Stimulated activated CD4-positive, alpha-beta T cell treated with anti-CD3 and anti-CD28 coated beads, Interleukin-4, amount 100 ng/mL, for 48 hours (primary cell): Measurements from ENCODE around the gene DCTN1.
"Not testable (repeated sequence)": the region's sequence is repeated elsewhere in the genome, so short reads cannot be mapped to it uniquely, and the experiment has no call there.

Experiments
- DNase-seq, 2 donors: peaks; one replicate each; pipeline ENCODE4 v3.0.0-alpha.2; 2020; ENCODE audit warnings: low read depth in 2 of 2

The DCTN1 gene

DNA sequence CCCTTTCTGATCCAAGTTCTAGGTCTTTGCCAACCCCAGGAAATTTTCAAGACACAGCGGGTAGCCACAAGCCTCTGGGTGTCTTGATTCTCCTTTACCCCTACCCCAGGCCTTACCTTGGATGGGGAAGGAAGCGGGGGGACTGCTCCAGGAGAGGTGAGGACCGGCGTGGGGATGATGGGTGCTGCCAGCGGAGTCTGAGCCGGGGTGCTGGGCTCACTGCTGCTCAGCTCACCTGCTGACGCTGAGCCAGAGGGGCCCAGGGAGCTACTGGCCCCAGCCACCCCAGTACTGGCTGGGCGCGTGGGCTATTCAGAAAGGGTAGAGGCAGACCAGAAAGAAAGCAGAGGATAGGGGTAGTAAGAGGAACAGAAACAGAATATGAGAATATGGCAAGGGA, 8.7 kb downstream of the DCTN1 start:
- DNase-seq: no peak

DNA sequence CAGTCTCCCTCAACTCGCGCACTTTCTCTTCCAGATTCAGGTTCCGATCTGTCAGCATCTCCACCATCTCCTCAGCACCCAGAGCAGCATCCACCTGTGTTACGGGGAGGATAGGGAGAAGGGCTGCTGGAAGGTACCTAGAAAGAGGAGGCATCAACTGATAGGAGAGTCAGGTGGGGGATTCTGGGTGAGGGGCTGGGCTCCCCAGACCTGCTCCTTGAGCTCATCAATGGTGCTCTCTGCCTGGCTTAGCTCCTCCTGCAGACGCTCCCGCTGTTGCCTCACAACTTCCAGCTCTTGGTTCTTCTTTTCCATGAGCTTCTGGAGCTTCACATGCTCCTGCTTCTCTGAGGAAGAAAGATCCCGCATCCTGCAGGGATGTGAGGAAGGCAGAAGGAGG, 10.1 kb downstream of the DCTN1 start:
- DNase-seq: no peak

DNA sequence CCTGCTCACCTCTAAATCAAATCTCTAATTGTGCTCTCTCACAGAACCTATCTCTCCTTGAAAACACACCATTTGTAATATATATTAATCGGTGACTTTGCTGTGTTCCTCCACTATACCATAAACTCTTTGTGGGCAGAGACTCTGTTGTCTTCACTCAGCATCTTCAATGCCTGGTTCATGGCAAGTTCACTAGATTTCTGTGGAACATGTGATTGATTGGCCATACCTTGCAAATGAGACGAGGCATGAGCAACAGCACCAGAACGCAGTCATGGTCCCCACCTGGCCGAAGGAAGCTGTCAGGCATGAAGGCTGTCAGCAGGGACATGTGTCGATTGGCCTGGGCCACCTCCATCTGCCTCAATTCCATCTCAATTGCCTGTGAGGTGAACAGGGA, 11.6 kb downstream of the DCTN1 start:
- DNase-seq: no peak

DNA sequence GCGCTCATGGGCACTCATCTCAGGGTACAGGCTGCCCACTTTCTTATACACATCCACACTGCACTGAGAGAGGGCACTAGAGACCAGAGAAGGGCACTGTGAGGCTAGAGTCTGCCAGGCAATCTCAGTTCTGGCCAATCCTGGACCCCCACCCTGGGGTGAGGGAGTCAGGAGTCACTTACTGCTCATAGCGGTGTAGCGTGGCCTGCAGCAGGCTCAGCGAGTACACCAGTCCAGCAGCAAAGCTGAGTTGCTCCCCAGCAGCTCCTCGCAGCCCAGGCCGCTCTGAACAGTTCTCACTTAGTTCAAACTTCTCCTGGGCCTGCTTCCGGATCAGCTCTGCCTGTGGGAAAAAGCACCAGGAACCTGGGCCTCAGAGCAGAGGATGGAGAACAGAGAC, 12.3 kb downstream of the DCTN1 start:
- DNase-seq: no peak

DNA sequence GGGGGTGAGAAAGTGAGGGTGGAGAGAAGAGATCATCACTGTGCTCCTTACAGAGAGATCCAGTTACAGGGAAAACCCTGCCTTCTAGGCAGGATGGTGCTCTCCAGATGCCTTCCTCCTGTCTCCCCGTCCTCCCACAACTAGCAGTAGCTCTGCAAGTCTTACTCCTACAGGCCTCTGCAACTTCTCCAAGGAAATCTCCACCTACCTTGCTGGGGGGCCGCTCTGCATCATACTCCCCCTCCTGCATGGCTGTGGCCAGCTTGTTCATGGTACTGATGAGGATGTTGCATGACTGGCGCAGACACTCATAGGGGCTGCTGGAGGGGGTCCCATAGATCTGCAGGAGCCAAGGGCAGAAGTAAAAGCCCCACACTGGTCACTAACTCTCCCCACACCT, 14.1 kb downstream of the DCTN1 start:
- no peak for DNase-seq

DNA sequence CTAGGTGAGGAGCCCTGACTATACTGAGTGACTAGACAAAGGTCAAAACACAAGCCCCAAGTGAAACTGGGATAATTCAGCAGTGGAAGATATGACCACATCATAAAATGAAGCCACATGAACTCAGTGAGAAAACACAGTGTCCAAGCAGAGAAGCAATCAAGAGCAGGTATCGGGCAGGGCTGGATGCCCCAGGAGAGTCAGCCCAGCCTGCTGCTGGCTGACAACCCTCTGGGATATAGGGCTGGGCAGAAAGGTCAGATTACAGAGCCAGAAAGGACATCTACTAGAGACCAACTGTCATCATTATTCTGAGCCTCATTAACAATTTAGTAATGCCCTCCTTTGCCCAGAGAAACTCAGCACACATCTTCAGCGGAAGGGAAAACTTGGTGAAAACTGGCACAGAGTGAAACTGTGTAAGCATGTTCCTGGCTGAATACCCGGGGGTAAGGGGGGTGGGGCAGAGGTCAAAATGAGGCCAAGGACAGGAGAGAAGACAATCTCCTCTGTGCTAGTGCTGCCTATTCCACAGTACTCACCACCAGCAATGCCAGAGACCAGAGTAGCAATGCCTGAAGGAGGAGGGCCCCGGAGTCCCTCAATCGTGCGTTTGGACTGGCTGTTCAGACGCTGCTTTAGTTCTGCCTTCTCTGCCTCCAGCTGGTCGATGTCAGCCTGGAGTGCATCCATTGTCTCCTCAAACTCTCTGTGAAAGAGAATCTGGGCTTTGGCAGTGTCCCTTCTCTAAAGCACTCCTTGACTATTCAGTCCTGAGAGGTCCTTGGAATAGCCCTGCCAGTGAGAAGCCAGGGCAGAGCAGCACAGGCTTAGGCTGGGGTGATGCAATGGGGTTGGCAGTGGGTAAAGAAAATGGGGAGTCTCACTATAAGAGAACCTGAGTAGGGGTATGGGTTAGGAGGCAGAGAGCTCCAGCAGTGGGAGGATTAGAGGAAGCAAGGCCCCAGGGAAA, 15.3 kb downstream of the DCTN1 start:
- no peak for DNase-seq

DNA sequence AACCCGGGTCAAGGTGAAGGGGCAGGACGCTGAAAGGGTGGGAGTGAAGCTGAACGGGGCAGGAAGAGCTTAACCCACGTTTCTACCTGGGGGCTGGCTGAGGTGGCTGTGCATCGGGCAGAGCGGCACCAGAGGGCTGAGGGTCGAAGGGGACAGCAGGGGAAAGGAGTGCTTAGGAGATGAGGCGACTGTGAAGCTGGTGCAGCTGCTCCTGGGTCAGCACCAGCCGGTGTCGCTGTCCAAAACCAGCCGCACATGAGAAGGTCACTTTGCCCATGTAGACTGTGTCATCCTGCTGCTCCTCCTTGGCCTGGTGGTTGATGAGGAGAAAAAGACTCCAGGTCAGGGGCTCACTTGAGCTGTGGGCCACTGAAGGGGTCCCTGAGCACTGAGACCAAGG, 18.8 kb downstream of the DCTN1 start:
- DNase-seq: no peak

DNA sequence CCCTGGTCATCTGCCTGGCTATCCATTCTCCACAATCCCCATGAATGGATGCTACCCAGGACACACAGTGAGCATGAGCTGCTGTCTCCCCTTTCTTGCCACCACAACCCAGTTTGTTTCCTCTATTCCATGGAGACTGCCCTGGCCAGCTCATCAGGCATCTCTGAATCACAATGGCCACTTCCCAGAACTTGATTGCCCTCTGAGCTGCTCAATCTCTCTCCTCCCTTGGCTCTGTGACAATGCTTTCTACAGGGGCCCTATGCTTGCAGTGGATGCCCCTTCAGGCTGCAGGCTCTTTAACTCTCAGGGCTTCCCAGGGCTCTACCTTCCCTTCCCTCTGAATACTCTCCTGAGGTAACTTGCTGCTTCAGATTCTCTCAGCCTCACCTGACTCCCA, 22.5 kb downstream of the DCTN1 start:
- DNase-seq: no peak

DNA sequence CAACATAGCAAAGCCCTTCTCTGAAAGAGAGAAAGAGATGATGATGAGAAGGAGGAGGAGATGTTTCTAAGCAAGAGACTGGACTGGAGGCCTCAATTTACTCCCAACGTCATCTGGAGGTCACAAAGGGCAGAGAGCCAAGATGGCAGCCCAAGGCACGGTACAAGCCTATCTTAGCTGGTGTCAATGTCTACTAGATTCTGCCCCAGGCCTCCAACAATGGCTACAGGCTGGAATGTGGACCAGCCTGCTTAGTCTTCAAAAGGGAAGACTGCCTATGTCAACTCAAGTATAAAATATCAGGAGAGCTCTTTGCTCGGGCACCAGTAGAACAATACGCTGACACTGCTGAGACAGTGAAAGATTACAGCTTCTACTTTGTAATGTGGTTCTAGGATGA, 30.2 kb downstream of the DCTN1 start:
- no peak for DNase-seq

DNA sequence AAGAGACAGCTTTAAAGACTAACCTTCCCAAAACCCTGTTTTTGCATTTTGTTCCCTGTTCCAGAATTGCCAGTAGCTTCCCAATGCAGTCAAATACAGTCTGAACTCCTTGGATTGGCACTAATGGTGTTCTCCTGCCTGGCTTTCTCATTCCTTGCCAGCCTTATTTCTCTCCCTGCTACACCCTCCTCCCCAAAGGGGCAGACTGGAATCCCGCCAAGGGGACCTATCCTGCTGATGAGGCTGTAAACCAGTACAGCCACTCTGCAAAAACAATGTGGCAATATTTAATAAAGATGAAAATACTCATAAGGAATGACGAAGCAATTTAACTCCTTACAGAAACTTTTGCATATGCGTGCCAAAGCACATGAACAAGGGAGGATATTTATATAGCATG, 32.4 kb downstream of the DCTN1 start:
- DNase-seq: no peak

DNA sequence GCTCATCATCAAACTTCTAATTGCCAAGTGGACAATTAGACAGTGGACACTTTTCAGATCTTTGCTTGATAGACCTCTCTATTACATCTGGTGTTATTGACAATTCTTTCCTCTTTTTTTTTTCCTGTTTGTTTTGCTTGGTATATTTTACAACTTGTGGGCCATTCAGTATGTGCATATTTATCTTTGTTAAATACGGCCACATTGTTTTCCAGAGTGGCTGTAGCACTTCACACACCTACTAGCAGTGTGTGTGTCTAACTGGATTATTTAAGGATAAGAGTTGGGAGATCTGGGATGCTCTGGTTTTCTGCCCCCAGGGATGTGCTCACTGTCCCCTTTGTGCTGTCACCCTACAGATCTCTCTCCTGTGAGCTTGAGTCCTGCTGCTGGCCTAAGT, 32.8 kb downstream of the DCTN1 start:
- DNase-seq: no peak

DNA sequence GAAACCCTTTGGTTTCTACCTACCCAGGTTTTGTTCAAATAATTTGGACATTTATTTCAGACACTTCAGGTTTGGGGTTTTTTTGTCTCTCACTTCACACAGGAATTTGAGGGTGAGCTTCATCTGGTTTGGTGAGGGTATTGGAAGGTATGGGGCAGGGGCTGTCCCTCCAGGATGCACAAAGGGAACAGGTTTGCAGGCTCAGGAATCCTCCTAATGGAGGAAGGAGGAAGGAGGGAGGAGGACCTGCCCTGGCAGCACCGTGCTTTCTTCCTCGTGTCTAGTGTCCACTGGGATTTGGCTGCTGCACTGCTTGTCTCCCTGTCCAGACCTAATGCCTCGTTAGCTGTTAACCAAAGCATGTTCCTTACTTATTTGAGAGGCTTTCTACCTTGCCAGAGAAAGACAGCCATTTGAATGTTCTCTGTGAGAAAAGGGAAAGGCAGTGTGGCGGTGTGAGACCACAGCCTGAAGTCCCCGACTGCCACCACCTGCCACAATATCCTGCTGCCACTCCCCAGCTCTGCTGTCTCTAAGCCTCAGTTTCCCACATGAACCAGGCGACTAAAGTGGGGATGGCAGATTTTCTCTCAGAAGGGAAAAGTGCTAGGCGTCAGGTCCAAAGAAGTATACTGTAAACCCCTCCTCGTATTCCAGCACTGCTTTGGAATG, 34.7 kb downstream of the DCTN1 start:
- DNase-seq: no peak

DNA sequence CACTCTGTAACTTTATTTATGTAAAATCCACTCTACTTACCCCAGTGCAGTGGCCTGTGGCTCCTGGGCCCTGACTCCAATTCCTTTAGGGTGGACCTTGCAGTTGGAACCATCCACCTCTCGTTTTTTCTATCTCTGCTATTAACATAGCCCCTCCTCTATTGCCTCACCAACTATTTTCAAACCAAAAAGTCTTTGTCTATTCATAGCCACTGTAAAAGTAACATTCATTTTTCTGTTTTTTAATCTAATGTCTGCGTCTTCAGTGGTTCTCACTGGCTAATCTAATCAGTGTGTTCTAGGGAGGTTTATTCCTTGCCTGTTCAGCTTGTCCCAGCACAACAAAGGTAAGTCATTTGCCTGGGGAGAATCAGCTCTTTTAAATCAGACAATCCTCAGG, 36.8 kb downstream of the DCTN1 start, which contains the start of gene SLC4A5:
Gene SLC4A5, minus strand, starts transcription at position 101 of the 400 bp plus-strand sequence. CDS start 28,393 bp downstream, outside the sequence.
- DNase-seq: no peak

DNA sequence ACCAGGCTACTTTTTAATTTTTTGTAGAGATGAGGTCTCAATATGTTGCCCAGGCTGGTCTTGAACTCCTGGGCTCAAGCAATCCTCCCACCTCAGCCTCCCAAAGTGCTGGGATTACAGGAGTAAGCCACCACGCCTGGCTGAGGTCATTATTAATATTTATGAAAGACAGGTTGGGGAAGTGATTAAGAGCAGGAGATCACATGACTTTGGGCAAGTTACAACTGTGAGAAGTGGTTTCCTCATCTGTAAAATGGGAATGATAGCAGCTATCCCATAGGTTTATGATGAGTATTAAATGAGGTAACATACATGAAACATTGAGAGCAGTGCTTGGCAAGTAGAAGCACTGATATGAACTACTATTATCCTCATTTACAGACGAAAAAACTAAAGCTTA, 43.9 kb downstream of the DCTN1 start:
- DNase-seq: not testable (repeated sequence)

DNA sequence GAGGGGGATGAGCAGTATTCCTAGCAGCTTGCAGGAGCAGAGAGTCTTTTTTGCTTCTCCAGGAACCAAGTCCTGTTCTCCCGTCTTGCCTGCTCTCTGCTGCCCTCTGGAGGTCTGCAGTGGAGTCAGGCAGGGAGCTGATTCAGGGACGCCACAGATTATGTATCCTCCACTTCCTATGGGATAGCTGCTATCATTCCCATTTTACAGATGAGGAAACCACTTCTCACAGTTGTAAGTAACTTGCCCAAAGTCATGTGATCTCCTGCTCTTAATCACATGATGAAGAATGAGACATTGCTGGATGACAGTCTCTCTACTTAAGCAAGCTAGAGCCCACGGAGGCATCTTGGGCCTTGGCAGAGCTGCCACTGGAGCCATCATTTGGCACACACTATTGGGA, 45.2 kb downstream of the DCTN1 start:
- DNase-seq: peak; percentile 64 to 77

DNA sequence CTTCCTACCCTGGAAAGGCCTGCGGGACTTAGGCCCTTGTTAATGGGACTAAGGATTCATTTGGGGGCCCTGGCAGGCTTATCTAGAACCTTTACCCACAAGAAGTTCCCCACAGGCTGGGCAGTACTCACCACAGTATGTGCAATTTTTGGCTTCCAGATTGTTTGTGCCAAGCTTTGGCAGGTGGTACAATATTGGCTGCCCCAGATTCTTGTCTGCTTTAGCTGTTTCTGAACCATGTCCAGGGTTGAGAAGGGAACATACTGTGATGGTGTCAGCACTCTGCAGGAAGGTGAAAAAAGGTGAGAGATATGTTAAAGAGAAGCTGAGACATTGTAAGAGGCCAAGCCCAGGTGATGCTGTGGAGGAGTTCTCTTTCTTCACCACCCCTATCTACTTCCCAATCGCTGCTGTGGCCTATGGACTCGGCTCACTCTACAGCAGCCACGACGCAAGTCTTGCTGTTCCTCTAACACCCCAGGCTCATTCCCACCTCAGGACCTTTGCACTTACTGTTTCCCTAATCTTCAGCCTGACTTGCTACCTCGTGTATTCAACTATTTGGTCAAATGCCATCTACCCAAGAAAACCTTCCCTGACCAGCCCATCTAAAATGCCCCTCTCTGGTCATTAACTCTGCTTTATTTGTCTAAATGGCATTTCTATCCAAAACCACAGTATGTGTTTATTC, 46.1 kb downstream of the DCTN1 start:
- no peak for DNase-seq

DNA sequence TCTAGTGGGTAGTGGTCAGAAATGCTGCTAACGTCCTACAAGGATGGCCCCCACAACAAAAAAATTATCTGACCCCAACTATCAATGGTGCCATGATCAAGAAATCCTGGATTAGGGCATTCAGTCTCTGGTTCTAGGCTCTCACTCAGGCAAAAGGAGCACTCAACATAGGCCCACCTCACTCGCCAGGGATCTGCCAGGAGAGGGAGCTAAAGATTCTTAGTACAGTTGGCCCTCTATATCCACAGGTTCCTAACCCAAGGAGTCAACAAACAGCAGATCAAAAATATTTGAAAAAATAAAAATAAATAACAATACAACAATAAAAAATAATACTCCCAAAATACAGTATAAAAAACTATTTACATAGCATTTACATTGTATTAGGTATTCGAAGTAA, 46.9 kb downstream of the DCTN1 start:
- no peak for DNase-seq

DNA sequence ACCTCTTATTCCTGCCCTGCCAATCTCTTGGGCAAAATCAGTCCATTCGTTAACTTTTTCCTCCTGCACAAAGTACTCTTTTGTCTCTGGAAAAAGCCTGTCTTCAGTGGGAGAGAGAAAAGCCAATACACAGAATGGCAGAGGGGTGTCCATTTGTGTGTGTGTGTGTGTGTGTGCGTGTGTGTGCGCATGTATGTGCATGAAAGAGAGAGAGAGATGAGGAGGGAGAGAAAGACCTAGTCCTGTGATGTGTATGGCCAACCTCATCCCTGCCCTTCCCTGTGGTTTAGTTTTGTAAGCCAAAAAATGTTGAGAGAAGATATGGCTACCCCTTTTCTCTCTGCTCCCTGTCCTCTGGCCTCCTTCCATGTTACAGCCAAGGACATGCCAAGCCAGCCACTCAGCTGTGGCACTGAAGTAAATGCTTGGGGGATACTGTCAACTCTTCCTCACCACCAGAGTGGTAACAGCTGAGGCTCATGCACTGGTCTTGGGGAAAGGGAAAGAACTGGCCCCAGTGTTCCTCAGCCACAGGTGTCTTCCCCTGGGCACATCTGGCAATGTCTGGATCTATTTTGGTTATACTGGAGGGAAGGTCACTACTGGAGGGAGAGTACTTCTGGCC, 47.4 kb downstream of the DCTN1 start:
- no peak for DNase-seq

DNA sequence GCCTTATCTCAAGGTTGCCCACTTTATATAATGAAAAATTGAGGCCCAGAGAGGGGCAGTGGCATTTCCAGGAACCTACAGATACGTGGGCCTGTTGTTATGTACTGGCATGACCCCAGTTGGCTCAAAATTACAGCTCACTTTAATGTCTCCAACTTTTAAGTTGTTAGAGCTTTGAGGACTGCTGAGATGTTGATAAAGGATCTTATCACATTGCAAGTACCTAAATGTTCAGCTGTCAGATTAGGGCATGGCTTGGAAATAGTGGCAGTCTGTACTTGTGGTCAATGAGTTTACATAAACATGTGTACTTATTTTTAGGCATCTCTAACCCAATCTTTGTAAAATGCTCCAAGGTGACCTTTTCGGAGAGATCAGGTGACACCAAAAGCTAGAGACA, 51.5 kb downstream of the DCTN1 start:
- DNase-seq: no peak

DNA sequence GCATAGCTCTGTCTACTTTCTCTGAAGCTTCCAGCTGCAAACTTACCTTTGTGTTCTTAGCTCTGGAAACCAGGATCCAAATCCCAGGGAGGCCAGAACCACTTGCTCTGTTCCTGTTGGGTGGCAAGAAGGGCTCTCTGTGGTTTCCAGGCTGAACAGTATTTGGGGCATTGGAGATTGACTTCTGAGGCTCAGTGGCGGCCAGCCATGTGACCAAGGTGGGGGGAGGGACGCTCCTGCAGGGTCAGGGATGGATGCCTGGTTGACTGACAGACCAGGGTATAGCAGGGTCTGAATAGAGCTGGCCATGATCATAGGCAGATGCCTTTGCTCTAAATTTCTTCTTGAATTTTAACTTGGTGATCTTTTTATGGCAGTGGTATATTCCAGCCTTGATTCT, 52.0 kb downstream of the DCTN1 start:
- no peak for DNase-seq

DNA sequence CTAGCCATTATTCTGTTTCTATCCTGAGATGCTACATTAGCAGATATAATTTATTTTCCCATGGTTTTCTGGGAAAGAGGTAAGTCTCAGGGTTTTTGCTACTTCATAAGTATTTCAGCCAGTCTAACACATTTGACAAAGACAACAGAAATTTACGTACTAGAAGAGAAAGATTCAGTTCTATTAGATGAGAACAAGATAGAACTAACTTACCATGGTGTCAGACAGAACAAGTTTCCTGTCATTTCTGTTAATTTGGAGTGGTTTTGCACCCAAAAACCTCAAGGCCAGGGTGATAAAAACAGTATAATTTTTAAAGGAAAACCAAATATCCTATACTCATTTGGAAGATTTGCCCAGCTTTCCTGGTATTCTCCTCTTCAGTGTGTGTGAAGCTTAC, 52.5 kb downstream of the DCTN1 start:
- DNase-seq: no peak

DNA sequence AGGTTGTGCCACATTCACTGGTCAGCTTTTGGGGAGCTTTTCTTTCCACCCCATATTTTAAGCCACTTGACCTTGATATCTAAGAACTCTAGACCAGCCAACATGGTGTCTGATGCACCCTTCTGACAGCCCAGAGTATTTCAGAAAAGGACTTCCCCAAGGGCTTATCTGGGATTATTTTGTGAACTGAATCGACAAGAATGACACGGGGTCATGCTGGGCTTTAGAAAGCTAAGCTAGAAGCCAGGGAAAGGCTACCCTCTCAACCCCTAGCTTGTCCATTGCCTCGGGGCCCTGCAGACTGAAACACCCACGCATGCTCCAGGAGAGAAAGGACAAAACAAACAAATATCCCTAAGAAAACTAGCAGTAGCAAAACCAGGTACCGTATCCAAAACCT, 52.9 kb downstream of the DCTN1 start:
- DNase-seq: no peak
